GM10266 (cell line): ENCODE data around the gene ARHGAP19.

Experiments
- DNase-seq: peaks from one replicate; pipeline ENCODE4 v3.0.0; 2012; ENCODE audit errors: extremely low spot score
- CTCF ChIP-seq: IDR thresholded peaks from 2 replicates; pipeline ENCODE4 v1.5.1; 2012; ENCODE audit warnings: mild to moderate bottlenecking, low read depth; ENCODE audit not compliant: control insufficient read depth, insufficient read depth; ENCODE audit errors: missing control alignments

Gene ARHGAP19

GRCh38 chr10:97311111-97311626 lies 18.7 kb upstream of the ARHGAP19 start:
- no peak for TF ChIP-seq CTCF
- DNase-seq = no peak

- no peak for TF ChIP-seq CTCF
- no peak for DNase-seq
Measured at GRCh38 chr10:97307866-97308780, 15.7 kb upstream of the ARHGAP19 start.

GRCh38 chr10:97307441-97307840 lies 15.0 kb upstream of the ARHGAP19 start:
- no peak for DNase-seq
- TF ChIP-seq CTCF = no peak

- TF ChIP-seq CTCF = no peak
- no peak for DNase-seq
Measured at GRCh38 chr10:97302088-97302791, 9.8 kb upstream of the ARHGAP19 start.

- no peak for DNase-seq
- TF ChIP-seq CTCF = no peak
Measured at GRCh38 chr10:97300980-97301379, 8.5 kb upstream of the ARHGAP19 start.

- DNase-seq = no peak
- no peak for TF ChIP-seq CTCF
Measured at GRCh38 chr10:97298223-97298571, 5.8 kb upstream of the ARHGAP19 start.
